H9 (cell line): ENCODE data around the gene FCAMR. TPM values are rescaled to one million over a fixed set of nuclear protein-coding genes. Genes with fewer than 3 reads are reported as not detected.

Experiments
- DNase-seq: peaks from one replicate; pipeline ENCODE4 v3.0.0-alpha.2; 2017
- H2AFZ ChIP-seq: one replicate; pipeline ENCODE4 v1.6.1; 2013; ENCODE audit warnings: mild to moderate bottlenecking, low read length, control low read depth, moderate library complexity
- H2AK5ac ChIP-seq: 2 replicates; pipeline ENCODE4 v1.6.1; 2013; ENCODE audit warnings: low read length, control low read depth, mixed read lengths; ENCODE audit not compliant: insufficient read length
- H2BK120ac ChIP-seq: one replicate; pipeline ENCODE4 v1.6.1; 2013; ENCODE audit warnings: low read depth, mild to moderate bottlenecking, low read length, control low read depth, inconsistent platforms; ENCODE audit not compliant: poor library complexity, severe bottlenecking
- H2BK12ac ChIP-seq: 2 replicates; pipeline ENCODE4 v1.6.1; 2013; ENCODE audit warnings: low read length, control low read depth, mixed read lengths, low read depth; ENCODE audit not compliant: insufficient read length
- H2BK15ac ChIP-seq: 2 replicates; pipeline ENCODE4 v1.6.1; 2013; ENCODE audit warnings: low read depth, low read length, control low read depth
- H2BK20ac ChIP-seq: one replicate; pipeline ENCODE4 v1.6.1; 2013; ENCODE audit warnings: low read depth, mild to moderate bottlenecking, low read length, control low read depth, inconsistent platforms; ENCODE audit not compliant: poor library complexity, severe bottlenecking
- H2BK5ac ChIP-seq: 2 replicates; pipeline ENCODE4 v1.6.1; 2013; ENCODE audit warnings: low read length, control low read depth, mixed read lengths; ENCODE audit not compliant: insufficient read length
- H3K14ac ChIP-seq: 2 replicates; pipeline ENCODE4 v1.6.1; 2013; ENCODE audit warnings: low read length, control low read depth; ENCODE audit not compliant: insufficient read depth
- H3K18ac ChIP-seq: 2 replicates; pipeline ENCODE4 v1.6.1; 2013; ENCODE audit warnings: low read depth, mild to moderate bottlenecking, mixed read lengths, low read length, control low read depth; ENCODE audit not compliant: insufficient read length
- H3K23ac ChIP-seq: 2 replicates; pipeline ENCODE4 v1.6.1; 2013; ENCODE audit warnings: low read length, control low read depth, mixed read lengths, low read depth; ENCODE audit not compliant: insufficient read length
- H3K23me2 ChIP-seq: 2 replicates; pipeline ENCODE4 v1.6.1; 2013; ENCODE audit warnings: low read depth, mild to moderate bottlenecking, mixed read lengths, low read length, control low read depth; ENCODE audit not compliant: insufficient read length, poor library complexity, severe bottlenecking
- H3K27ac ChIP-seq: 2 replicates; pipeline ENCODE4 v1.5.1; 2013; ENCODE audit warnings: low read length, control low read depth, mixed read lengths, low read depth; ENCODE audit not compliant: insufficient read length
- H3K27me3 ChIP-seq: 2 replicates; pipeline ENCODE4 v1.6.1; 2013; ENCODE audit warnings: low read length, control low read depth, inconsistent platforms; ENCODE audit not compliant: insufficient read depth
- H3K4ac ChIP-seq: 2 replicates; pipeline ENCODE4 v1.6.1; 2013; ENCODE audit warnings: low read depth, mild to moderate bottlenecking, control low read depth, inconsistent platforms, low read length, moderate library complexity
- H3K4me1 ChIP-seq: 2 replicates; pipeline ENCODE4 v1.6.1; 2013; ENCODE audit warnings: low read length, control low read depth, inconsistent platforms; ENCODE audit not compliant: insufficient read depth
- H3K4me2 ChIP-seq: 2 replicates; pipeline ENCODE4 v1.6.1; 2013; ENCODE audit warnings: low read length, control low read depth, mixed read lengths; ENCODE audit not compliant: insufficient read length, insufficient read depth
- H3K56ac ChIP-seq: 2 replicates; pipeline ENCODE4 v1.6.1; 2013; ENCODE audit warnings: low read depth, mild to moderate bottlenecking, mixed read lengths, low read length, control low read depth; ENCODE audit not compliant: insufficient read length
- H3K79me1 ChIP-seq: 2 replicates; pipeline ENCODE4 v1.6.1; 2013; ENCODE audit warnings: low read depth, mild to moderate bottlenecking, moderate library complexity, low read length, control low read depth, inconsistent platforms; ENCODE audit not compliant: insufficient read depth, poor library complexity, severe bottlenecking
- H3K79me2 ChIP-seq: 2 replicates; pipeline ENCODE4 v1.6.1; 2013; ENCODE audit warnings: low read length, control low read depth, inconsistent platforms; ENCODE audit not compliant: insufficient read depth
- H3K9ac ChIP-seq: 2 replicates; pipeline ENCODE4 v1.6.1; 2013; ENCODE audit warnings: low read length, control low read depth, mixed read lengths; ENCODE audit not compliant: insufficient read length; ENCODE audit errors: extremely low read depth
- H3K9me3 ChIP-seq: one replicate; pipeline ENCODE4 v1.6.1; 2013; ENCODE audit warnings: low read depth, low read length, inconsistent platforms; ENCODE audit not compliant: control insufficient read depth
- H3T11ph ChIP-seq: one replicate; pipeline ENCODE4 v1.6.1; 2013; ENCODE audit warnings: mild to moderate bottlenecking, low read length, control low read depth, inconsistent platforms
- H4K20me1 ChIP-seq: one replicate; pipeline ENCODE4 v1.6.1; 2013; ENCODE audit not compliant: control insufficient read depth, insufficient read length, insufficient read depth
- H4K5ac ChIP-seq: 2 replicates; pipeline ENCODE4 v1.6.1; 2013; ENCODE audit warnings: low read depth, mild to moderate bottlenecking, mixed read lengths, low read length, control low read depth; ENCODE audit not compliant: insufficient read length
- H4K8ac ChIP-seq: replicated peaks from 2 replicates; pipeline ENCODE4 v1.6.1; 2013; ENCODE audit warnings: low read length, control low read depth, mixed read lengths, low read depth; ENCODE audit not compliant: insufficient read length
- H4K91ac ChIP-seq: 2 replicates; pipeline ENCODE4 v1.6.1; 2013; ENCODE audit warnings: low read depth, mild to moderate bottlenecking, moderate library complexity, mixed read lengths, low read length, control low read depth; ENCODE audit not compliant: insufficient read length
- H3K27ac Mint-ChIP-seq, 3 experiments: 2 replicates in 2 of 3; 3 replicates in 1 of 3; pipeline ENCODE4 v1.8.0; 2020 to 2021; ENCODE audit warnings: mixed read lengths in 3 of 3, mild to moderate bottlenecking in 1 of 3, moderate library complexity in 1 of 3
- H3K27me3 Mint-ChIP-seq: 2 replicates; pipeline ENCODE4 v1.8.0; 2021; ENCODE audit warnings: low read depth, mild to moderate bottlenecking, moderate library complexity, mixed read lengths
- H3K36me3 Mint-ChIP-seq, 3 experiments: 2 replicates in 2 of 3; 3 replicates in 1 of 3; pipeline ENCODE4 v1.8.0; 2020 to 2021; ENCODE audit warnings: low read depth in 3 of 3, mixed read lengths in 3 of 3; ENCODE audit not compliant: insufficient read depth in 1 of 3
- H3K4me1 Mint-ChIP-seq, 2 experiments: 2 replicates each; pipeline ENCODE4 v1.8.0; 2020; ENCODE audit warnings: mixed read lengths in 2 of 2
- H3K4me3 Mint-ChIP-seq, 2 experiments: 2 replicates in 1 of 2; 3 replicates in 1 of 2; pipeline ENCODE4 v1.8.0; 2020 to 2021; ENCODE audit warnings: mild to moderate bottlenecking in 2 of 2, mixed read lengths in 2 of 2, moderate library complexity in 1 of 2
- H3K9me3 Mint-ChIP-seq, 2 experiments: 2 replicates in 1 of 2; 3 replicates in 1 of 2; pipeline ENCODE4 v1.8.0; 2020; ENCODE audit warnings: mild to moderate bottlenecking in 2 of 2, mixed read lengths in 2 of 2, moderate library complexity in 1 of 2
- CTCF ChIP-seq: fragments of 200-600 bp; sonication (generic); conservative IDR thresholded peaks from 3 replicates; pipeline ENCODE4 v1.8.0; 2021; ENCODE audit warnings: antibody characterized with exemption, mild to moderate bottlenecking
- WGBS: extraction: QIAGEN DNeasy Blood & Tissue Kit; methylation state at CpG from one replicate; pipeline ENCODE4 v1.1.7; 2013; ENCODE audit warnings: missing lambda C conversion rate, low lambda C conversion rate, mixed read lengths; ENCODE audit not compliant: insufficient read length; ENCODE audit errors: extremely low coverage; 5-methylcytosine and 5-hydroxymethylcytosine counted together
- total RNA-seq: library from RNA; stranded (reverse); gene quantifications from 2 replicates; pipeline ENCODE4 v1.2.1, GENCODE V29; 2021

The FCAMR gene
- total RNA-seq, 1 experiment from 2014 or later = not detected

GRCh38 chr1:206925106-206925736 is 45.0 kb downstream of the FCAMR start:
- no peaks in the 10 kb centered on the region for H3K79me1 ChIP-seq
- H3K36me3 Mint-ChIP-seq = no peaks in the 10 kb centered on the region
- peaks cover 7% of the 10 kb centered on the region for H3K27me3 Mint-ChIP-seq
- H3K9me3 Mint-ChIP-seq = no peaks in the 10 kb centered on the region
- no peaks in the 10 kb centered on the region for H3K4me1 ChIP-seq
- no peak overlapping the region for H4K8ac ChIP-seq
- H3K4me3 Mint-ChIP-seq = no peak overlapping the region
- H3T11ph ChIP-seq = no peak overlapping the region
- no peaks in the 10 kb centered on the region for H3K27me3 ChIP-seq
- H3K27ac Mint-ChIP-seq = no peak overlapping the region
- no peak overlapping the region for H2BK20ac ChIP-seq
- no peak overlapping the region for H2BK12ac ChIP-seq
- H3K23ac ChIP-seq = no peak overlapping the region
- H3K23me2 ChIP-seq = no peaks in the 10 kb centered on the region
- DNase-seq = peak; percentile 64
- H3K9ac ChIP-seq = no peak overlapping the region
- no peak overlapping the region for H2BK5ac ChIP-seq
- H4K20me1 ChIP-seq = no peaks in the 10 kb centered on the region
- no peak overlapping the region for H3K4me2 ChIP-seq
- H4K5ac ChIP-seq = no peak overlapping the region
- no peaks in the 10 kb centered on the region for H3K4me1 Mint-ChIP-seq
- no peak overlapping the region for H3K56ac ChIP-seq
- no CpG with 5 or more reads among the region's 11 CpGs for WGBS
- no peaks in the 10 kb centered on the region for H3K9me3 ChIP-seq
- H2AK5ac ChIP-seq = no peak overlapping the region
- no peak overlapping the region for H2BK120ac ChIP-seq
- H3K4ac ChIP-seq = no peak overlapping the region
- H3K79me2 ChIP-seq = no peaks in the 10 kb centered on the region
- H3K27ac ChIP-seq = no peak overlapping the region
- no peak overlapping the region for H2BK15ac ChIP-seq
- no peak overlapping the region for H2AFZ ChIP-seq
- no peak overlapping the region for H3K18ac ChIP-seq
- no peak; the same call in 2 of the 3 replicates for TF ChIP-seq CTCF
- no peak overlapping the region for H4K91ac ChIP-seq
- no peak overlapping the region for H3K14ac ChIP-seq
